Activated CD8-positive, alpha-beta T cell treated with anti-CD3 and anti-CD28 coated beads, Interleukin-2, amount 10 ng/mL, durations not matched to agents 7 days and 5 days (primary cell): ENCODE measurements around the gene PHF23. TPM values are rescaled to one million over a fixed set of nuclear protein-coding genes. Genes with fewer than 3 reads are reported as not detected.

Experiments used
- ATAC-seq: fragments of 150-1000 bp; cut with Tn5 transposase; one replicate; pipeline ENCODE4 v1.10.0; 2021; ENCODE audit warnings: moderate library complexity
- CTCF ChIA-PET: fragments of 350-600 bp; sonication (Branson Sonifier 250); formaldehyde crosslinking; loops from one replicate; lab custom pipeline; 2021; ENCODE audit warnings: antibody characterized with exemption; lab: Charles Lee
- POLR2A ChIA-PET: fragments of 350-600 bp; sonication (Branson Sonifier 250); formaldehyde crosslinking; loops from one replicate; lab custom pipeline; 2021; ENCODE audit warnings: antibody characterized with exemption; lab: Charles Lee
- DNase-seq: peaks from one replicate; pipeline ENCODE4 v3.0.0-alpha.2; 2020
- H3K27ac Mint-ChIP-seq: one replicate; pipeline ENCODE4 v1.8.0; 2021; ENCODE audit warnings: mild to moderate bottlenecking, mixed read lengths
- H3K27me3 Mint-ChIP-seq: one replicate; pipeline ENCODE4 v1.8.0; 2021; ENCODE audit warnings: low read depth, mixed read lengths
- H3K36me3 Mint-ChIP-seq: one replicate; pipeline ENCODE4 v1.8.0; 2021; ENCODE audit warnings: low read depth, mixed read lengths
- H3K4me1 Mint-ChIP-seq: one replicate; pipeline ENCODE4 v1.8.0; 2021; ENCODE audit warnings: low read depth, mixed read lengths
- H3K4me3 Mint-ChIP-seq: one replicate; pipeline ENCODE4 v1.8.0; 2021; ENCODE audit warnings: mild to moderate bottlenecking, mixed read lengths
- H3K9me3 Mint-ChIP-seq: one replicate; pipeline ENCODE4 v1.8.0; 2022; ENCODE audit warnings: mixed read lengths; ENCODE audit not compliant: insufficient read depth
- total RNA-seq, 2 experiments: library from RNA; stranded (reverse); gene quantifications; one replicate each; pipeline ENCODE4 v1.2.3, GENCODE V29; 2021

PHF23 gene
- total RNA-seq, 2 experiments from 2014 or later: 53.6 to 57.9 TPM

DNA sequence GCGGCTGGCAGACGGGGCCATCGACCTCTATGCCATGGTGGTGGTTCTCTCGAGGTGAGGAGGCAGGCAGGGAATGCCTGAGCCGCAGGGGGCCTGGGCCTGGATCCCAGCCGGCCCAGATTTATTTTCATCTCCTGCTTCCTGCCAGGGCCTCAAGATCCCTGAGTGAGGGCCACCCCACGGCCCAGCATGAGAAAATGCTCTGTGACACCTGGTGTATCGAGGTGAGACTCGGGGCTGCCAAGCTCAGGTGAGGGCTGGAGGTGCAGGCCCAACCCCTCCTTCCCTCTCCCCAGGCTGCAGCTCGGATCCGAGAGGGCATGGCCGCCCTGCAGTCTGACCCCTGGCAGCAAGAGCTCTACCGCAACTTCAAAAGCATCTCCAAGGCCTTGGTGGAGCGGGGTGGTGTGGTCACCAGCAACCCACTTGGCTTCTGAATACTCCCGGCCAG, 14.6 kb downstream of the PHF23 start:
- ChIA-PET POLR2A (interaction anchor here (5.4 kb wide), 1 partner anchor 14 kb away, joined by 35 read pairs; the partner anchor contains the start of gene PHF23), CTCF (no interaction called here)
- no peak for ATAC-seq
- H3K9me3 Mint-ChIP-seq: no peaks in the 10 kb centered on the region
- no peaks in the 10 kb centered on the region for H3K27me3 Mint-ChIP-seq
- no peak for DNase-seq
- H3K27ac Mint-ChIP-seq: no peak overlapping the region
- H3K4me3 Mint-ChIP-seq: no peak overlapping the region
- peaks cover 16% of the 10 kb centered on the region for H3K4me1 Mint-ChIP-seq
- H3K36me3 Mint-ChIP-seq: peaks cover 52% of the 10 kb centered on the region

DNA sequence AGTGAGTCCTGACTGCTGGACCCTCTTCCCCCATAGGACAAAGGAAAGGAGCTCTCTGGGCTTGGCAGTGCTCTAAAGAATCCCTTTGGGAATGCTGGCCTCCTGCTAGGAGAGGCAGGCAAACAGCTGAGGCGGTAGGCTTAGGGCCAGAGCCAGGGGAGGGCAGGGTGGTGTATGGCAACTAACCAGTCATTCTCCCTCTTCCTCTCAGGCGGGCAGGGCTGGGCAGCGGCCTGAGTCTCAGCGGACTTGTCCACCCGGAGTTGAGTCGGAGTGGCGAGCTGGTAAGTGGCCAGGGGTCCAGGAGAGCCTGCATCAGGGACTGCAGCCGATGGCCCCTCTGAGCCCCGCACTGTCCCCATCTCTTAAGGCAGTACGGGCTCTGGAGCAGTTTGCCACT, 15.1 kb downstream of the PHF23 start:
- DNase-seq (no peak), ATAC-seq (no peak)
- ChIA-PET POLR2A (interaction anchor here (1.5 to 5.4 kb wide), 2 partner anchors 14 to 19 kb away, joined by 4 to 35 read pairs; partner anchors contain the start of genes GABARAP and PHF23), CTCF (no interaction called here)
- H3K4me3 Mint-ChIP-seq: no peak overlapping the region
- H3K9me3 Mint-ChIP-seq: no peaks in the 10 kb centered on the region
- peaks cover 46% of the 10 kb centered on the region for H3K36me3 Mint-ChIP-seq
- no peak overlapping the region for H3K27ac Mint-ChIP-seq
- no peaks in the 10 kb centered on the region for H3K27me3 Mint-ChIP-seq
- peaks cover 22% of the 10 kb centered on the region for H3K4me1 Mint-ChIP-seq

DNA sequence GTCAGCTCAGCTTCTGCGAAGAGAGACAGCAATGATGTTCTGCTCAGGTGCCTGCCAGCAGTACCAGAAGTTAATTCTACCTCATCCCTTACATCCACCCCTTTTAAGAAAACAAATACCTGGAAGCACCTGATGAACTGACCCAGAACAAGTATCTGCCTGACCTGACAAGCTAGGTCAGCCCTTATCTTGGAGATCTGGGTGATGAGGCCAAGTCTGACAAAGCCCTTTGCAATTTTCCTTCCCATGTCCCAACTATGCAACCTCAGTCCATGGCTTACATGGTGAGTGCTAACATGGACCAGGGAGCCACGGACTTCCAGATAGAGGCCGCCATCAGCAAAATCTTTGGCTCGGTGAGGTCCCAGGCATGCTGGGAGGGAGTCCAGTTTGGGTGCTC, 15.9 kb downstream of the PHF23 start:
- H3K27ac Mint-ChIP-seq: no peak overlapping the region
- CTCF ChIA-PET: interaction anchor here (4.5 kb wide), 1 partner anchor 73 kb away, joined by 37 read pairs; no protein-coding TSS in a partner anchor
- DNase-seq: no peak
- ATAC-seq: no peak
- no peaks in the 10 kb centered on the region for H3K27me3 Mint-ChIP-seq
- no peaks in the 10 kb centered on the region for H3K9me3 Mint-ChIP-seq
- H3K4me1 Mint-ChIP-seq: peaks cover 29% of the 10 kb centered on the region
- POLR2A ChIA-PET: interaction anchor here (1.5 to 5.4 kb wide), 2 partner anchors 15 to 19 kb away, joined by 4 to 35 read pairs; partner anchors contain the start of genes GABARAP and PHF23
- peaks cover 44% of the 10 kb centered on the region for H3K36me3 Mint-ChIP-seq
- H3K4me3 Mint-ChIP-seq: no peak overlapping the region

DNA sequence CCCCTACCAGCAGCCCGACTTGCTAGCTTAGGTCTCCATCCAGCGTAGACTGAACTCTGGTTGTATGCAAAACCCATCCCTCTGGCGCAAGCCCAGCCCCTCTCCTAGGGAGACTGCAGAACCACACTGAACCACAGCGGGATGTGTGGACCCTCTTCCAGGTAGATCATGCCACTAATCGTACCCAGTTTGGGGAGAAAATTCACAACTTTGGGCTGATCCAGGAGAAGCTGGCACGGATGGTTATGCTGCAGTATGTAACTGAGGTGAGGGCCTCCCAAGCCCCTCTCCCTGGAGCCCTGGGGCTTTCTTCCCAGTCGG, 16.3 kb downstream of the PHF23 start:
- H3K9me3 Mint-ChIP-seq: no peaks in the 10 kb centered on the region
- peaks cover 40% of the 10 kb centered on the region for H3K36me3 Mint-ChIP-seq

DNA sequence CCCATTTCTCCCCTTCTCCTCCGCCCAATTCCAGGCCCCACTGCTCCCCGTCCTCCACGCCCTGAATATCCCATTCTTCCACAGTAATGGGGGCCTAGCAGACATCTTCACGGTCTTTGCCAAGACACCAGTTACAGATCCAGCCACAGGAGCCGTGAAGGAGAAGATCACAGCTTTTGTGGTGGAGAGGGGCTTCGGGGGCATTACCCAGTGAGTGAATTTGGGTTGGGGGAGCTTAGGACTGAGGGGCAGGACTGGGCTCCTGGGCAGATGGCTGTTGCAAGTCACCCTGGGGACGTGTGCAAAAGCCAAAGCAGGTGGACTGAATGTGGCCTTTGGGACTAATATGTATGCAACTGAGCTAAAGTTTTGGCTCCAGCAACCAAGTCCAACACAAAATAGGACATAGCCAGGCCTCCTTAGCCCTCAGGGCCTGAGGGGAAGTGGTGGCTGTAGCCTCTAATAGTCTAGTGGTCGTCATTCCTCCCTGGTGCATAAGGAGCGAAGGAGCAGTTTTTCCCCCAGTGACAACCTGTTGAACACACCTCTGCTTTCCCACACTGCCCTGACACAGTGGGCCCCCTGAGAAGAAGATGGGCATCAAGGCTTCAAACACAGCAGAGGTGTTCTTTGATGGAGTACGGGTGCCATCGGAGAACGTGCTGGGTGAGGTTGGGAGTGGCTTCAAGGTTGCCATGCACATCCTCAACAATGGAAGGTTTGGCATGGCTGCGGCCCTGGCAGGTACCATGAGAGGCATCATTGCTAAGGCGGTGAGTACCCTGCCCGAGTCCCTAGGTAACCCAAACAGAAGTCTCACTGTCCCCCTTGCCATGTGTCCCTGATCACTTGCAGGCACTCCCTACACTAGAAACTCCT, 16.9 kb downstream of the PHF23 start:
- POLR2A ChIA-PET: interaction anchor here (5.4 kb wide), 1 partner anchor 16 kb away, joined by 35 read pairs; the partner anchor contains the start of gene PHF23
- H3K9me3 Mint-ChIP-seq: no peaks in the 10 kb centered on the region
- H3K27me3 Mint-ChIP-seq: no peaks in the 10 kb centered on the region
- H3K4me1 Mint-ChIP-seq: peaks cover 38% of the 10 kb centered on the region
- no peak for DNase-seq
- CTCF ChIA-PET: interaction anchor here (1.2 to 4.5 kb wide), 4 partner anchors 12 to 74 kb away, joined by 5 to 37 read pairs (median 30); partner anchors contain the start of genes DVL2 and PHF23
- no peak overlapping the region for H3K4me3 Mint-ChIP-seq
- ATAC-seq: no peak
- peaks cover 37% of the 10 kb centered on the region for H3K36me3 Mint-ChIP-seq
- peak overlapping the region; percentile 46 for H3K27ac Mint-ChIP-seq

More for the DNA sequence above, 16.3 kb downstream of the PHF23 start:
- ATAC-seq: no peak
- DNase-seq: no peak
- no peaks in the 10 kb centered on the region for H3K27me3 Mint-ChIP-seq
- no peak overlapping the region for H3K4me3 Mint-ChIP-seq
- H3K27ac Mint-ChIP-seq: no peak overlapping the region
- CTCF ChIA-PET: interaction anchor here (4.5 kb wide), 1 partner anchor 73 kb away, joined by 37 read pairs; no protein-coding TSS in a partner anchor
- H3K4me1 Mint-ChIP-seq: peaks cover 33% of the 10 kb centered on the region
- POLR2A ChIA-PET: interaction anchor here (1.5 to 5.4 kb wide), 2 partner anchors 15 to 20 kb away, joined by 4 to 35 read pairs; partner anchors contain the start of genes GABARAP and PHF23

DNA sequence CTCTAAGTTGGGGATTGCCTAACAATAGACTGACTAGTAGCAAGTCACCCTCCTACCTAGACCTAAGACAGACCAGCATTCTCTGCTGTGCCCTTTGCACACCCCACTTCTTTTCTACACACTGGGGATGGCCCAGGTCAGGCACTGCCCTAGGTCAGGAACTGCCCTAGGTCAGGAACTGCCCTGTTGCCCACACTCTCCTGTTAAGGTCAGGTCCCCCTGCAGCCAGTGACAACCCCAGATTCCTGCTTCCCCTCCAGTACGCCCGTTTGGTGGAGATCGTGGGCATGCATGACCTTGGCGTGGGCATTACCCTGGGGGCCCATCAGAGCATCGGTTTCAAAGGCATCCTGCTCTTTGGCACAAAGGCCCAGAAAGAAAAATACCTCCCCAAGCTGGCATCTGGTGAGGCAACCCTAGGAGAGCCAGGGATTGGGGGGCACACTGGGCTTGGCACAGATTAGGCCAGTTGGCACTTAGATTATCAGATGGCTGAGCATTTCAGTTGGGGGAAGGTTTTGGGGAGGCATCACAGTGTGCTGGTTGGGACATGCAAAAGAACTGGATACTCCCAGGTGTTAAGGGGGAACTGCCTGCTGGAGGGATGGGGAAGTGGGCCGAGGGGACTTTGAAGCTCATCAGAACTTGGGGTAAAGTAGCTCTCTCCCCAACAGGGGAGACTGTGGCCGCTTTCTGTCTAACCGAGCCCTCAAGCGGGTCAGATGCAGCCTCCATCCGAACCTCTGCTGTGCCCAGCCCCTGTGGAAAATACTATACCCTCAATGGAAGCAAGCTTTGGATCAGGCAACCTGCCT, 17.8 kb downstream of the PHF23 start:
- Mint-ChIP-seq H3K4me1 (peaks cover 42% of the 10 kb centered on the region), H3K27ac (peak overlapping the region; percentile 95), H3K36me3 (peaks cover 35% of the 10 kb centered on the region), H3K9me3 (no peaks in the 10 kb centered on the region), H3K4me3 (peak overlapping the region; percentile 96), H3K27me3 (no peaks in the 10 kb centered on the region)
- ChIA-PET POLR2A (interaction anchor here (0.8 to 5.4 kb wide), 7 partner anchors 8 to 176 kb away, joined by 3 to 35 read pairs (median 6); partner anchors contain the start of genes CTDNEP1, DVL2, ELP5 and GABARAP), CTCF (interaction anchor here (0.8 to 4.5 kb wide), 17 partner anchors 8 to 466 kb away, joined by 3 to 37 read pairs (median 5); partner anchors contain the start of genes DVL2, PHF23 and TP53)
- ATAC-seq: no peak
- DNase-seq: no peak

DNA sequence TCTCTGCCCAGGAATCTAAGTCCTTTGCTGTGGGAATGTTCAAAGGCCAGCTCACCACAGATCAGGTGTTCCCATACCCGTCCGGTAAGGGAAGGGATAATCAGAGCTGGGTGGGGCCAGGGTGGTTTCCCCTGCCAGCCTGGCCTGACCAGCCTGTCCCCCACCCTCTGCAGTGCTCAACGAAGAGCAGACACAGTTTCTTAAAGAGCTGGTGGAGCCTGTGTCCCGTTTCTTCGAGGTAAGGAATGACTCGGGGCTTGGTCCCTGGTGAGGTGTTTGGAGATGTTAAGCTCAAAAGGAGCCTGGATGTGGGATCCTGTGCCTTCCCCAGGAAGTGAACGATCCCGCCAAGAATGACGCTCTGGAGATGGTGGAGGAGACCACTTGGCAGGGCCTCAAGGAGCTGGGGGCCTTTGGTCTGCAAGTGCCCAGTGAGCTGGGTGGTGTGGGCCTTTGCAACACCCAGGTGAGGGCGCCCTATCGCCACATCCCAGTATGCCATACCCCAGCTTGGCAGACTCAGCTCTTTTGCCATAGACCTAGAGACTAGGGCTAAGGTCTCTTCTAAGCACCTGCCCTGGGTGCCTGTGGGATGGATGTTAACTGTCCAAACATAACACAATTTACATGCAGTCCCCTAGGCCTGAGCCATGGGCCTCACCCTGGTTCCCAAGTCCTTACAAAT, 18.5 kb downstream of the PHF23 start:
- peak; percentile 56 for ATAC-seq

DNA sequence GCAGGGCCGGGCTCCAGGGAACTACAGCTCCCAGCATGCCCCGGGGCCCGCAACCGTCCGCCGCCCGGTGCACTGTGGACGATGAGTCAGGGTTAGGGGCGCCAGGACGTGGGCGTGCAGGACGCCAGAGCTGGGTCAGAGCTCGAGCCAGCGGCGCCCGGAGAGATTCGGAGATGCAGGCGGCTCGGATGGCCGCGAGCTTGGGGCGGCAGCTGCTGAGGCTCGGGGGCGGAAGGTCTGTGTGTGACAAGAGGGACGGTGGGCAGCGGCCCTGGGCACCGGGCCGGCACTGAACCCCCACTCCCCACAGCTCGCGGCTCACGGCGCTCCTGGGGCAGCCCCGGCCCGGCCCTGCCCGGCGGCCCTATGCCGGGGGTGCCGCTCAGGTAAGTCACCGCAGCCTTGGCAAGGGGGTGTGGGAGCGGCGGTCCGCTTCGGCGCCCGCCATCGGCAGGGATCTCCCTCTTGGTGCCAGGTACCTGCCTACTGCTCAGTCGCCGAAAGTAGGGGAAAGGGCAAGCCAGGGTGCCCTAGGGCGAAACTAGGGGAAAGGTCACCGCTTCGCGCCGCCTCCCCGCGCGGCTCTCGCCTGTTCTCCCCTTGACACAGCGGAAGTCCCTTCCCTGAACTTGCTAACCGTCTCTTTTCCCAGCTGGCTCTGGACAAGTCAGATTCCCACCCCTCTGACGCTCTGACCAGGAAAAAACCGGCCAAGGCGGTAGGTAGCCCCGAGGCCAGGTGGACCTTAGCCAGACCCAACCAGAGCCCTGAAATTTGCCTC, 19.3 kb downstream of the PHF23 start, which contains the start of the genes ACADVL and DLG4:
Gene ACADVL (plus strand): TSS at position 127 of the 781 bp plus-strand sequence. CDS start 47 bp downstream, at position 174.
Gene DLG4 (minus strand): TSS at position 25 of the 781 bp plus-strand sequence.
- peaks cover 35% of the 10 kb centered on the region for H3K36me3 Mint-ChIP-seq
- CTCF ChIA-PET: interaction anchor here (0.8 to 4.5 kb wide), 18 partner anchors 9 to 467 kb away, joined by 3 to 37 read pairs (median 4); partner anchors contain the start of genes DVL2, PHF23 and TP53
- H3K27ac Mint-ChIP-seq: peak within 1 kb of the TSS; percentile 95
- DNase-seq (peak; percentile 85), ATAC-seq (peak; percentile 75)
- peak within 1 kb of the TSS; percentile 96 for H3K4me3 Mint-ChIP-seq
- no peaks in the 10 kb centered on the region for H3K27me3 Mint-ChIP-seq
- H3K4me1 Mint-ChIP-seq: peaks cover 56% of the 10 kb centered on the region
- no peaks in the 10 kb centered on the region for H3K9me3 Mint-ChIP-seq
- POLR2A ChIA-PET: interaction anchor here (0.6 to 5.4 kb wide), 12 partner anchors 10 to 174 kb away, joined by 3 to 35 read pairs (median 5); partner anchors contain the start of genes CTDNEP1, DVL2, ELP5 and GABARAP

More for the DNA sequence above, 18.5 kb downstream of the PHF23 start:
- CTCF ChIA-PET: interaction anchor here (0.8 to 4.5 kb wide), 18 partner anchors 9 to 467 kb away, joined by 3 to 37 read pairs (median 4); partner anchors contain the start of genes DVL2, PHF23 and TP53
- Mint-ChIP-seq H3K4me3 (peak overlapping the region; percentile 96), H3K36me3 (peaks cover 35% of the 10 kb centered on the region), H3K9me3 (no peaks in the 10 kb centered on the region), H3K4me1 (peaks cover 50% of the 10 kb centered on the region), H3K27me3 (no peaks in the 10 kb centered on the region), H3K27ac (peak overlapping the region; percentile 95)
- peak; percentile 74 for DNase-seq
- POLR2A ChIA-PET: interaction anchor here (0.8 to 5.4 kb wide), 10 partner anchors 9 to 175 kb away, joined by 3 to 35 read pairs (median 5); partner anchors contain the start of genes CTDNEP1, DVL2, ELP5 and GABARAP

DNA sequence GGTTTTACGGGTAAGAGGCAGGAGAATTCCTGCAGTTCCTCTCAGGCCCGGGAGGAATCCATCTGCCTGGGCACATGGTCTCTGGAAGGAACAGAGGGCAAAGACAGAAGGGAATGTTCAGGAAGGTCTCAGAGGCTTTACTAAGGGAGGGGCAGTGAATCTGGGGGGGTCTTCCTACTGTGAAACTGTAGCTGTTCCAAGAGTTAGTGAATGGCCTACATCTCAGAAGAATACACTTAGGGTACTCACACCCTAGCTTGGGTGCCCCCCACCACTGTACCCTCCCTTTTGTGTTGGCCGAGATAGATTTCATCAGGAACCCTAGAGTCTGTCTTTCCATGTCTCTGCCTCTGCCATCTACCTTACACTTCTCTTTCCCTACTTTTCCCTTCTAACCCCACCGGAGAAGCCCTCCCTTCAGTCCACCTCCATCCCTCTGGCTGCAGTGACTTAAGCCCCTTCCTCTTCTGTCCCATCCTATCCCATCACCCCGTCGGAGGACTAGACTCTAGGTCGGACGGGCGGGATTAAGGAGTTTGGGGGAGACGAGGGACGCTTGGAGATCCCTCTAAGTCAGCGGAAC, 19.9 kb downstream of the PHF23 start:
- H3K36me3 Mint-ChIP-seq: peaks cover 32% of the 10 kb centered on the region
- peak overlapping the region; percentile 95 for H3K27ac Mint-ChIP-seq
- POLR2A ChIA-PET: interaction anchor here (0.6 to 5.4 kb wide), 9 partner anchors 10 to 42 kb away, joined by 3 to 35 read pairs (median 3); partner anchors contain the start of genes CTDNEP1, ELP5, GABARAP and PHF23
- ATAC-seq (no peak), DNase-seq (no peak)
- CTCF ChIA-PET: interaction anchor here (1.2 to 4.5 kb wide), 6 partner anchors 15 to 173 kb away, joined by 3 to 37 read pairs (median 6); partner anchors contain the start of gene DVL2
- H3K4me1 Mint-ChIP-seq: peaks cover 63% of the 10 kb centered on the region
- peak overlapping the region; percentile 96 for H3K4me3 Mint-ChIP-seq
- no peaks in the 10 kb centered on the region for H3K27me3 Mint-ChIP-seq
- no peaks in the 10 kb centered on the region for H3K9me3 Mint-ChIP-seq
